Thyroid gland (tissue), 4 donors: ENCODE results near the gene HOXC11.

ENCODE experiments used
- POLR2A ChIP-seq, 2 donors: fragments of 450-650 bp; IDR thresholded peaks; one replicate each; pipeline ENCODE4 v1.6.1; 2017; ENCODE audit warnings: antibody characterized with exemption in 2 of 2, mild to moderate bottlenecking in 2 of 2, moderate library complexity in 1 of 2
- TF ChIP-seq, protein P1 (sequence below), 6 experiments: fragments of 200-600 bp in 3 of 6; fragments of 450-650 bp in 3 of 6; sonication (generic) in 3 of 6; IDR thresholded peaks; one replicate each; pipeline ENCODE4 v1.5.1; 2016 to 2019; ENCODE audit warnings: antibody characterized with exemption in 6 of 6, mild to moderate bottlenecking in 2 of 6, inconsistent platforms in 1 of 6, moderate library complexity in 1 of 6

DNA sequence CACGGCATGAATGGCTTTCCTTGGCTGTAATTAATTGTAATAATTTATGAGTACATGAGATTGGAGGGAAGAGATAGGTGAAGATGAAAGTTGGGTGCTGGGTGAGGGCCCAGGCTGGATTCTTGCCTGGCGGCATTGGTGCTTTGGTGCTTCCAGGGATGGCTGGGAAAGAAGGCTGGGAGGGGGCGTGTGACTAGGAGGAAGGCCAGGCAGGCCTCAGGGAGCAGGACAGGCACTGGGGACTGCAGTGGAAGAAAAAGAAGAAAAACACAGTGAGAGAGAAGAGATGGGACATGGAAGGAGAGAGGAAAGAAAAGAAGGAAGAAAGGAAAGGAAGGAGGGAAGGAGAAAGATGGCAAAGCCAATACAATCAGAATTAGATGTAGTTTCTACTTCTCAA, 30.7 kb downstream of the HOXC11 start:
- TF ChIP-seq, protein P1, sequence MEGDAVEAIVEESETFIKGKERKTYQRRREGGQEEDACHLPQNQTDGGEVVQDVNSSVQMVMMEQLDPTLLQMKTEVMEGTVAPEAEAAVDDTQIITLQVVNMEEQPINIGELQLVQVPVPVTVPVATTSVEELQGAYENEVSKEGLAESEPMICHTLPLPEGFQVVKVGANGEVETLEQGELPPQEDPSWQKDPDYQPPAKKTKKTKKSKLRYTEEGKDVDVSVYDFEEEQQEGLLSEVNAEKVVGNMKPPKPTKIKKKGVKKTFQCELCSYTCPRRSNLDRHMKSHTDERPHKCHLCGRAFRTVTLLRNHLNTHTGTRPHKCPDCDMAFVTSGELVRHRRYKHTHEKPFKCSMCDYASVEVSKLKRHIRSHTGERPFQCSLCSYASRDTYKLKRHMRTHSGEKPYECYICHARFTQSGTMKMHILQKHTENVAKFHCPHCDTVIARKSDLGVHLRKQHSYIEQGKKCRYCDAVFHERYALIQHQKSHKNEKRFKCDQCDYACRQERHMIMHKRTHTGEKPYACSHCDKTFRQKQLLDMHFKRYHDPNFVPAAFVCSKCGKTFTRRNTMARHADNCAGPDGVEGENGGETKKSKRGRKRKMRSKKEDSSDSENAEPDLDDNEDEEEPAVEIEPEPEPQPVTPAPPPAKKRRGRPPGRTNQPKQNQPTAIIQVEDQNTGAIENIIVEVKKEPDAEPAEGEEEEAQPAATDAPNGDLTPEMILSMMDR (IDR thresholded peaks at IDR 0.05), result no peak
- no peak for TF ChIP-seq POLR2A (IDR thresholded peaks at IDR 0.05)
